ENCODE measurements around the gene NBPF3. TPM values are rescaled to one million over a fixed set of nuclear protein-coding genes. Genes with fewer than 3 reads are reported as not detected.
A peak's percentile ranks its signal among the peaks of the same experiment; 100 is the strongest.
"Not testable (repeated sequence)": the region's sequence is repeated elsewhere in the genome, so short reads cannot be mapped to it uniquely, and the experiment has no call there.

The NBPF3 gene
- total RNA-seq, 4 donors from 2014 or later, result 6.4 to 16.3 (median 11.3) TPM

DNA sequence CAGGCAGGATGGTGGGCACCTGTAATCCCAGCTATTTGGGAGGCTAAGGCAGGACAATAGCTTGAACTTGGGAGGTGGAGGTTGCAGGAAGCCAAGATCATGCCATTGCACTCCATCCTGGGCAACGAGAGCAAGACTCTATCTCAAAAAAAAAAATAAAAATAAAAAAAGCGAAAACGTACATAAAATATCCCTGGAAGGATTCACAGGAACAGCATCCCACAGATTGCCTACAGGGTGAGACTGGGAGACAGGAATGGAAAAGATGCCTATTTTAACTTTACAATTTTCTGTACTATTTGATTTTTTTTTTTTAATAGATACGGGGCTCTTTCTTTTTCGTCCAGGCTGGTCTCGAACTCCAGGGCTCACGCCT, 604 bp upstream of the NBPF3 start:
- peak overlapping the region in 3 of 4 donors; percentile 75 to 79 (median 76) for H3K27ac ChIP-seq
- no peak for ATAC-seq
- H3K36me3 ChIP-seq, result no peaks in the 10 kb centered on the region
- peaks cover 0 to 31% (median 15%) of the 10 kb centered on the region in 3 donors for H3K4me1 ChIP-seq
- TF ChIP-seq EP300 (IDR thresholded peaks at IDR 0.05) (no peak), POLR2A (IDR thresholded peaks at IDR 0.05) (no peak), POLR2AphosphoS5 (IDR thresholded peaks at IDR 0.05) (no peak)
- TF ChIP-seq, protein P1, sequence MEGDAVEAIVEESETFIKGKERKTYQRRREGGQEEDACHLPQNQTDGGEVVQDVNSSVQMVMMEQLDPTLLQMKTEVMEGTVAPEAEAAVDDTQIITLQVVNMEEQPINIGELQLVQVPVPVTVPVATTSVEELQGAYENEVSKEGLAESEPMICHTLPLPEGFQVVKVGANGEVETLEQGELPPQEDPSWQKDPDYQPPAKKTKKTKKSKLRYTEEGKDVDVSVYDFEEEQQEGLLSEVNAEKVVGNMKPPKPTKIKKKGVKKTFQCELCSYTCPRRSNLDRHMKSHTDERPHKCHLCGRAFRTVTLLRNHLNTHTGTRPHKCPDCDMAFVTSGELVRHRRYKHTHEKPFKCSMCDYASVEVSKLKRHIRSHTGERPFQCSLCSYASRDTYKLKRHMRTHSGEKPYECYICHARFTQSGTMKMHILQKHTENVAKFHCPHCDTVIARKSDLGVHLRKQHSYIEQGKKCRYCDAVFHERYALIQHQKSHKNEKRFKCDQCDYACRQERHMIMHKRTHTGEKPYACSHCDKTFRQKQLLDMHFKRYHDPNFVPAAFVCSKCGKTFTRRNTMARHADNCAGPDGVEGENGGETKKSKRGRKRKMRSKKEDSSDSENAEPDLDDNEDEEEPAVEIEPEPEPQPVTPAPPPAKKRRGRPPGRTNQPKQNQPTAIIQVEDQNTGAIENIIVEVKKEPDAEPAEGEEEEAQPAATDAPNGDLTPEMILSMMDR (IDR thresholded peaks at IDR 0.05), result no peak
- H3K9me3 ChIP-seq, result no peaks in the 10 kb centered on the region
- 17 to 30% methylated on average over 6 to 7 of the region's 7 CpGs for WGBS, 2 donors (ENCODE audit: low coverage in 1 of 2)
- H3K27me3 ChIP-seq, result peaks cover 22% of the 10 kb centered on the region
- peak overlapping the region; percentile 69 to 76 for H3K4me3 ChIP-seq

DNA sequence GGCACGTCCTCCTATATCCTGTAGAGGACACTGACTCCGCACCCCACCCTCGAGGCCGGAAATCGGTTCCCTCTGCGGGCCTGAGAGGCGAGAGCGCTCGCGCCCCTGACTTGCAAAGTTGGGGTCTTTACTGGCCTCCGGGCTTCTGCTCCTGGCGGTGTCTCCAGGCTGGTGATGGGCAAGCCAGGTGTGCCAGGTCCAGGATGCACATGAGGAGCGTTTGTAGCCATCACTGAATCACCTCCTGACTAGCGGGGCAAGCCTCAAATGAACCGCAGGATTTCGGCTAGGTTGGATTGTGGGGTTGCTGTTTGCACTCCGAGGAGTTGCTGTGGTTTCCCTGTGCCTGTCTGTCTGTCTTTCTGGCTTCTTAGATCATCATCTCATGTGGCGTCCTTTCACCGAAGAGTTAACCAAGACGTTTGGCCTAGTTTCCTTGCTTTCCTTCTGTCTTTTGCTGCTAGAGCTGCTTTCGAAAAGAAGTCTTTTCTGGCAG, 741 bp downstream of the NBPF3 start:
- Histone ChIP-seq H3K4me1 (peaks cover 0 to 31% (median 15%) of the 10 kb centered on the region in 3 donors), H3K27ac (peak overlapping the region in 3 of 4 donors; percentile 75 to 79 (median 76)), H3K27me3 (peaks cover 17% of the 10 kb centered on the region), H3K4me3 (peak overlapping the region; percentile 69 to 76)
- ATAC-seq, H3K36me3 ChIP-seq, H3K9me3 ChIP-seq: not testable (repeated sequence)
- WGBS, 2 donors (ENCODE audit: low coverage in 1 of 2), result 0 to 23% methylated on average over 5 of the region's 21 CpGs

DNA sequence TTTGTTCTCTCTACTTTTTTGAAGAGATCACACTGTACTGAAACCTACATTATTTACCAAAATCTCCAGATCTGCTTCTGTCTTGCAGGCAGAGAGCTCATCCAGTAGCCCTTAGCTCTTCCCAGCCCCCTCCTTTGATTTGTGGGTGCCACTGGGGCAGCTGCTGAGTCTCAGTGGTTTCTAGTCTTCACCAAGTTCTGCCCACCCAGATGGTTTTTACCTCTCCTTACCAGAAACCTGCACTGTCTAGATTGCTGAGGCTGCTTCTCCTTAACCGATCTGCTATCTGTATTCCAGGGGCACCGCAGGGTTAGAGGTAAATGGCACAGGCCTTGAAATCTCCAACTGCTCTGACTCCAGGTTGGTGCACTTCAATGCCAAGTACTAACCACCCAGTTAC, 6.7 kb downstream of the NBPF3 start:
- ATAC-seq, H3K27me3 ChIP-seq, H3K4me1 ChIP-seq, H3K27ac ChIP-seq, H3K4me3 ChIP-seq, H3K9me3 ChIP-seq: not testable (repeated sequence)
- 100% methylated on average over 1 of the region's 2 CpGs; no CpG with 5 or more reads in 1 of the 2 donors for WGBS, 2 donors (ENCODE audit: low coverage in 1 of 2)
- peaks cover 0 to 25% of the 10 kb centered on the region in 2 donors for H3K36me3 ChIP-seq

DNA sequence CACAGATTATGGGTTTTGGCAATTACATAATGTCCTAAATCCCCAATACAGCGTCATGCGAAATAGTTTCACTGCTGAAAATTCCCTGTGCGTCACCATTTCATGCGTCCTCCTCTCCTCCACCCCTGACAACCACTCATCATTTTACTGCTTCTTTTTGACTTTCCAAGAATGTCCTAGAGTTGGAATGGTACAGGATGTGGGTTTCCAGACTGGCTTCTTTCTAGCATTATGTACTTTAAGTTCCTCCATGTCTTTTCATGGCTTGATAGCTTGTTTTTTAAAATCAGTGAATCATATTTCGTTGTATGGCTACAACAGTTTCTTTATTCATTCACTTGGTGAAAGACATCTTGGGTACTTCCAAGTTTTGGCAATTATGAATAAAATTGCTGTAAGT, 7.4 kb downstream of the NBPF3 start:
- Histone ChIP-seq H3K4me3 (no peak overlapping the region), H3K9me3 (no peaks in the 10 kb centered on the region), H3K27ac (no peak overlapping the region), H3K36me3 (peaks cover 0 to 25% of the 10 kb centered on the region in 2 donors), H3K4me1 (no peaks in the 10 kb centered on the region), H3K27me3 (no peaks in the 10 kb centered on the region)
- no peak for ATAC-seq
- 93 to 99% methylated on average over 5 of the region's 5 CpGs for WGBS, 2 donors (ENCODE audit: low coverage in 1 of 2)
- TF ChIP-seq EP300 (IDR thresholded peaks at IDR 0.05), result no peak
- TF ChIP-seq POLR2AphosphoS5 (IDR thresholded peaks at IDR 0.05), result no peak
- TF ChIP-seq, protein P1 (IDR thresholded peaks at IDR 0.05), result no peak
- TF ChIP-seq POLR2A (IDR thresholded peaks at IDR 0.05), result no peak

DNA sequence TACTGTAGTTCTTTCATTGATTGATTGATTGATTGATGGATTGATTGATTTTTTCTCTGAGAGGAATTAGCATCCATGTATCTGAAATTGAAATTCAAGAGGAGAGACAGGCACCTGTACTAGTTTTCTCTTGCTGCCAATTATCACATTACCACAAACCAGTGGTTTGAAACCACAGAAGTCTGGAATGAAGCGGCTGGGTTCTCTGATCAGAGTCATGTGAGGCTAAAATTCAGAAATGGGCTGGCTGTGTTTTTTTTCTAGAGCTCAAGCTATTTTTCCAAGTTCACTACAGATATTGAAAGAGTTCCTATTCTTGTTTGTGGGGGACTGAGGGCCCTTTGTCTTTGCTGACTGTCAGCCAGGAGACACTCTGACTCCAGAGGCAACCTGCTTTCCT, 10.0 kb downstream of the NBPF3 start:
- Histone ChIP-seq H3K4me1 (no peaks in the 10 kb centered on the region), H3K27ac (no peak overlapping the region), H3K9me3 (no peaks in the 10 kb centered on the region), H3K27me3 (no peaks in the 10 kb centered on the region), H3K4me3 (no peak overlapping the region), H3K36me3 (peaks cover 0 to 23% of the 10 kb centered on the region in 2 donors)
- no peak for ATAC-seq
- TF ChIP-seq EP300 (IDR thresholded peaks at IDR 0.05) (no peak), POLR2AphosphoS5 (IDR thresholded peaks at IDR 0.05) (no peak), POLR2A (IDR thresholded peaks at IDR 0.05) (no peak)
- TF ChIP-seq, protein P1 (IDR thresholded peaks at IDR 0.05), result no peak
- WGBS, 2 donors (ENCODE audit: low coverage in 1 of 2), result 75 to 78% methylated on average over 1 of the region's 1 CpG

DNA sequence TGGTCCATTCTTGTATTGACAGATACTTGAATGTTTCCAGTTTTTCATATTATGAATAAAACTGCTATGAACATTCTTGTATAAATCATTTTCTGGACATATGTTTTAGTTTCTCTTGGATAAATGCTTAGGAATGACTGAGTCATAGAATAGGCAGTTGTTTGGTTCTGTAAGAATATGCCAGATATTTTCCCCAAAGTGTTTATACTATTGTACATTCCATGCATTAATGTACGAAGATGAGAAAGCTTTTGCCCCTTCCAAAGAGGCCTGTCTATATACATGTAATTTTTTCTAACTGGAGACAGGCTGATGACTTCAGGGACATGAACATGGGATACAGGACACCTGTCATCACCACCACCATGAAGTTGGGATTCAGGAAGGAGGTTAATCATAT, 11.3 kb downstream of the NBPF3 start:
- no peak overlapping the region for H3K4me3 ChIP-seq
- TF ChIP-seq, protein P1 (IDR thresholded peaks at IDR 0.05), result no peak
- TF ChIP-seq POLR2AphosphoS5 (IDR thresholded peaks at IDR 0.05) (no peak), POLR2A (IDR thresholded peaks at IDR 0.05) (no peak), EP300 (IDR thresholded peaks at IDR 0.05) (no peak)

More for the DNA sequence above, 11.3 kb downstream of the NBPF3 start:
- 0 to 12% methylated on average over 1 of the region's 1 CpG for WGBS, 2 donors (ENCODE audit: low coverage in 1 of 2)
- peak overlapping the region in 1 of 4 donors; percentile 31 for H3K27ac ChIP-seq
- no peaks in the 10 kb centered on the region for H3K27me3 ChIP-seq
- H3K9me3 ChIP-seq, result no peaks in the 10 kb centered on the region
- no peaks in the 10 kb centered on the region for H3K4me1 ChIP-seq
- ATAC-seq, result no peak
- peaks cover 0 to 10% of the 10 kb centered on the region in 2 donors for H3K36me3 ChIP-seq

All from gastroesophageal sphincter (tissue), 4 donors.